NCI-H128 (cell line): ENCODE measurements around the gene CSMD2.

ENCODE experiments used
- DNase-seq: peaks from one replicate; lab custom pipeline; 2025; ENCODE audit not compliant: unreplicated experiment; lab: John Stamatoyannopoulos, UW

CSMD2 gene

GRCh38 chr1:33697816-33698215 is 467.2 kb downstream of the CSMD2 start:
- no peak for DNase-seq

- DNase-seq, result no peak
Observed at GRCh38 chr1:33696962-33697361, 468.1 kb downstream of the CSMD2 start.

GRCh38 chr1:33696311-33696710 is 468.7 kb downstream of the CSMD2 start:
- no peak for DNase-seq

GRCh38 chr1:33692206-33693188 is 472.5 kb downstream of the CSMD2 start:
- no peak for DNase-seq

DNA sequence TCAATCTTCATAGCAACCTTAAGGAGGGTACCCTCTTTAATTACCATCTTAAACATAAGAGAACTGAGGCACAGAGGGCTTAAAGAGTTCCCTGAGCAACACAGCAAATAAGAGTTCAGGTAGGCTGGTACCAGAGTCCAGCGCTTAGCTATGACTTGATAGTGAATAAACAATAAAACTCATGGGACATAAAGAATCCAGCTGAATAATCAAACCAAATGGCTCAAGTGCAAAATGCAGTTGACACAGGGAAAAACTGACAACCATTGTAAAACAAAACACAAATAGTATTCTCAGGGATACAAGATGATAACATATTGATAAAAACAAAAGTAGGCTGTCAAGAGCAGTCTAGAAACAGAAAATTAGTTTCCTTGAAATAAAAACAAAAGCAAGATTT is 478.0 kb downstream of the CSMD2 start:
- no peak for DNase-seq

DNA sequence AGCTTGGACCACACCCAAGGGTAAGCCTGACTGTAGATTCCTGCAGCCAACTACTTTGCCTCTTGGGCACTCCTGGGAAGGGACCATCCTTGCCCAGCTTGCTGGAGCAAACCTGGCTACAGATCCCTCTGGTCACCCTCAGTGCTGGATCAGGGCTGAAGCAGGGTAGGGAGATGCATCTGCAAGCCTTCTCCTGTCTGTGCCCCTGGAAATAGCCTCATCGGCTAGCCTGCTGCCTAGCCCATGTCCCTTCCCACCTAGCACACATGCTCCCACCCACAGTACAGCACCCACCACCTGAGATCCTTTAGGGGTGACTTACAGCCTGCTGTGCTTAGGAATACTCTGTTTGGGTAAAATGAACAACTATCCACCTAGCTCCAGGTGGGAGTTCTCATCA is 478.5 kb downstream of the CSMD2 start:
- no peak for DNase-seq

DNA sequence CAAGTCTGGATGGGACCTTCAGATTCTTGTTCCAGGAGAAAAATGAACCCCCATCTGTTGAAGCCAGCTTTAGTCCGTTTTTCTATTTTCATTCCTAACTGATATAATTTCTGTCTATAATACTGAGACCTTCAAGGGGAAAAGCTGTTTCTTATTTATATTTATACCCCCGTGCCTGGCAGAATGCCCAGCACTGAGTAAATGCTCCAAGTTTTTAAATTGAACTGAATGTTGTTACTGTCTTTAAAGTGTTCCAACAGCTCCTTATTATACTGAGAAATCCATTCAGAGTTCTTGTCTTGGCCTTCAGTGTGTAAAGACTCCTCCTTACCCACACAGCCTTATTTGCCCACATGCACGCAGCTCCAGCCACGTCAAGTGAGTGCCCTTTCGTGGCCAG is 479.8 kb downstream of the CSMD2 start:
- no peak for DNase-seq

DNA sequence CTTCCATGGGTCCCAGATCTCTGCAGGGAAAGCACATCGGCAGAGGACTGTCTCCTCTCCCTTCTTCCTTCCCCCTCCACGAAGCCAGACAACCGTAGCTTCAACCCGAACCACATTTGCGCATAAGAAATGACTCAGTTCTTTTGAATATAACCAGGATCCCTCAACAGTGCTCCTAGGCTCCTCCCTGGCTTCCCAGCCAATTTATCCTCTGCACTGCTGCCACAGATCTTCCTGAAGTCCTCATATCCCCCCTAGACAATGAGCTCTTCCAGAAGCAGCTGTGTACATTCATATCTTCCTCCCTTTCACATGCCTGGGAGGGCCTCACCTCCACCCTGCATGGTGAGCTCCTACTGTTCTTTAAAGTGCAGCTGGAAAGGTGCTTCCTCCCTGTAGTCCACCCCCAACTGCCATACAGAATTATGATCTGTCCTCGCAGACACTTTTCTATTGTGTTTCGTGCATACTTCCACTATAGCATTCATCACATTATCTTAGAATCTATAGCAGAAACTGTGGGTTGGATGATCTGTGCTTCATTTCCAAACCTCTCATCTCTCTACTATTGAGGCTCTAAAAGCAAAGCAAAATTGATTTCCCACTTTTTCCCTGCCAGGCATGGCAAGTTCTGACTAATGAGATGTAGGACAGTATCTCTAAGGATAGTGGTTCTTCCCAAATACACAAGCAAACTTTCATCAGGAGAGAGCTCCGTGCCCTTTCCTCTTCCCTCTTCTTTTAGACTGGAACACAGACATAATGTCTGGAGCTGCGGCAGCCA is 480.4 kb downstream of the CSMD2 start:
- DNase-seq, result no peak

DNA sequence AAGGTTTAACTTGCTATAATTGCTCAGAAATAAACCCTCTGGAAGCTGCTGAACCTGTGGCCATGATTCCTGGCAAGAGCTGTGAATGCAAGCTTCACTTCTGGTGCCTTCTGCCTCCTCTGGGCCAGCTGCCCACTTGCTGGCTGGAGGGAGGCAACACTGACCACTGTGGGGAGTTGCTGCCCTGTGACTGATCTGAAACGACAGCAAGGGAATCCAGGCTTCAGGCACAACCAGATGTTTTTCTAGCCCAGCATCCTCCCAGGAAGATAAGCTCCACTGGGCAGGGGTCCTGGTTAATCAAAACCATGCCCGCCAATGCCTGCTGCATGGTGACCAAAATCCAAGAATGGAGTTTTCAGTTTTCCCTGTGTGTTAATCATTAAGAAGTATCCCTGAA is 481.1 kb downstream of the CSMD2 start:
- DNase-seq, result no peak

GRCh38 chr1:33682371-33682770 is 482.7 kb downstream of the CSMD2 start:
- DNase-seq, result no peak

GRCh38 chr1:33680281-33680840 is 484.7 kb downstream of the CSMD2 start:
- no peak for DNase-seq

DNA sequence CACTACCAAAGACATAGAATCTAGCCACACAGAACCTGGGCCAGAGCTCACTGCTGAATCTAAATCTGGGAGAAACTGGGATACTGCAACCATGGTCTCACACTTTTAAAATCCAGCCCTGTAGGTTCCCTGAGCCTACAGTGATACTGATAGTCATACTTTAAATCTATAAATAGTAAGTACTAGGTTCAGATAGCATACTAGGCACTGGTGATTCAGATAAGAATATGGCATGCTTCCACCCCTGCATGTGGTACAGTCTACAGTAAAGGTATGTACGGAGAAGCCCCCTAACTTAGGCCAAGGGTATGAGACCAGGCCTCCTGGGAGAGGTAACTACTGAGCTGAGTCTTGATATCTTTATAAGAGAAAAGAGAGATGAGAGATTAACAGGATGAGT is 494.5 kb downstream of the CSMD2 start:
- DNase-seq, result no peak

- DNase-seq, result no peak
Observed at GRCh38 chr1:33668695-33669094, 496.3 kb downstream of the CSMD2 start.

DNA sequence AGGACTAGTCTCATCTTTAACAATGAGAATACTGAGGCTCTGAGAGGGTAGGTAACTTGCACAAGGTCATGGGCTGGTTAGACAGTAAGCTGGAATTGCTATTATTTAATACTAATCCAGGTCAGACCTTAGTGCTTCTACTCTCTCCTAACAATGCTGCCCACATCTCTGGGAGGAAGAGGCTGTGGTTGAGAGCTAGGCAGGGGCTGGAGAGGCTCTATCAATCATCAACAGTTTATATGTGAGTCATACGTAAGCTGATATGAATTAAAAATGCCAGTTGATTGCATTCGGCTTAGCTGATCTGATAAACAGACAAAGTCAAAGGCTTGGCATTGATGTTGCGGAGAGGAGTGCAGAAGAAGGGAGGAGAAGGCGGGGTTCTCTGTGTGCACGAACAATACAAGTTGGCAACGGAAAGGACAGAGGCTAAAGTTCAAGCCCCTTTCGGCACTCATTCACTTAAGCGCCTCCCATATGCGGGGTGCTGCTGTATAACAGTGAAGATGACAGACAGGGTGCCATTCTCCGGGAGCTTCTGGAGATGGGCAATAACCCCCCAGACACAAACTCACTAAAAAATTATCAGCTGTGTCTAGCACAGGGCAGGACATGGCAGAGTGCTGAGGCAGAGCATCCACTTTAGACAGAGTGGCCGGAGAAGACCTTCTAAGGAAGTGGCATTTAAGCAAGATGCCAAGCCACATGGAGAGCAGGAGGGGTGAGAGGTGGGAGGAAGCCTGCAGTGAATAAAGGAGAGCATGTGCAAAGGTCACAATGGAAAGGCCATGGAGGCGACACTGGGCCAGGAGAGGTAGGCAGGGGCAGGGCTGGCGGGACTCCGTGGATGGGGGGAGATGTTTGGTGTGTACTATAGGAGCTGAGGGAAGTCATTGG is 497.4 kb downstream of the CSMD2 start:
- no peak for DNase-seq

GRCh38 chr1:33666616-33667015 is 498.4 kb downstream of the CSMD2 start:
- no peak for DNase-seq

DNA sequence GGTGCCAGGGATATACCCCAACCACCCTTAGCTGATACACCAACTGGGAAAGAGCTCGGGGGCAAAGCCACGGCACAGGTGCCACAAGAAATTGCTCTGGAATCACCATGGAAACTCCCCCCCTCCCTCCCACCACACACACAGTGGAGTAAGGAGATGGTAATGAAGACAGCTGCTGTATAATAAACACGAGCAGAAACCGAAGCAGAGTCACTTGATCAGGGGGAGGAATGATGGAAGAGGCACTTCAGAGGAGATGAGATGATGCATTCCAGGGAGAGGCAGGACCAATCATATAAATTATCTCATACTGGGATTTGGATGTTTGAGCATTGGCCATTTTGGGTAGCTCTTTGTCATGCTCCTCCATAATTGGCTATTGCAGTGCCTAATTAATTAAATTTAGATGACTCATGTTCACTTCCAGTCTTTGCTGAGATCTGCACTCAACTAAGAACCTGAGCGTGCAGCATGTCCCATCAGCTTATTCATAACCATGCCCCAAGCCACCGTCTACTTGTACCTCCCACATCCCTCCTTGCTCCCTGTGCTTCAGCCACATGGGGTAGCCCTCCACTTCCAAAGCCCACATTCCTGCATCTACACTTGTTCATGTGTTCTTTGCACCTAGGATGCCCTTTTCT is 503.1 kb downstream of the CSMD2 start:
- no peak for DNase-seq

GRCh38 chr1:33660956-33661355 is 504.1 kb downstream of the CSMD2 start:
- no peak for DNase-seq

- DNase-seq, result no peak
Observed at GRCh38 chr1:33660244-33660643, 504.8 kb downstream of the CSMD2 start.

GRCh38 chr1:33659641-33660040 is 505.4 kb downstream of the CSMD2 start:
- no peak for DNase-seq

DNA sequence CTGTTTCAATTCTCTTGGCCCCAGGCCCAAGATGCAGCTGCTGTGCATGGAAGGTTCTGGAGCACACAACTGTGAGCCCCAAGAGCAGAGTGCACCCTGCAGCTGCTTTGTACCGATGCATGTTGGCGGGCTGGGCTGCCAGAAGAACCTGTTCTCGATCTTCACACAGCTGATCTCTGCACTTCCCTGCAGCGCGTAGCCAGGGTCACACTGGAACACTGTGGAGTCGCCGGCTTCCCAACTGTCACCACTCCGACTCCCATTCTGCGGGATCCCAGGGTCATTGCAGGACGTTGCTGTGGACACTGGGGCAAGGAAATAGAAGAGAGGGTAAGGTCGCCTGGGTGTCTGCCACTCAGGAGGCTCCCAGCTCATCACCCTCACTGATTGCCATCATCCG is 507.2 kb downstream of the CSMD2 start:
- DNase-seq, result no peak
